Effector memory CD4-positive, alpha-beta T cell (primary cell): ENCODE results near the gene NFIX.

Experiments used
- DNase-seq, 3 donors: peaks; one replicate each; pipeline ENCODE4 v3.0.0-alpha.2; 2020
- H3K27ac ChIP-seq: 2 replicates; pipeline ENCODE4 v1.7.0; 2013; ENCODE audit warnings: mild to moderate bottlenecking, low read length, moderate library complexity; ENCODE audit not compliant: insufficient read depth, poor library complexity, severe bottlenecking
- H3K27me3 ChIP-seq: replicated peaks from 2 replicates; pipeline ENCODE4 v1.7.0; 2013; ENCODE audit warnings: mild to moderate bottlenecking, low read length; ENCODE audit not compliant: insufficient read depth, control insufficient read depth, poor library complexity, severe bottlenecking
- H3K36me3 ChIP-seq: 2 replicates; pipeline ENCODE4 v1.7.0; 2013; ENCODE audit warnings: mild to moderate bottlenecking, low read length, moderate library complexity; ENCODE audit not compliant: control insufficient read depth, insufficient read depth
- H3K4me1 ChIP-seq: 2 replicates; pipeline ENCODE4 v1.7.0; 2013; ENCODE audit warnings: low read length, mild to moderate bottlenecking; ENCODE audit not compliant: control insufficient read depth, insufficient read depth, poor library complexity, severe bottlenecking
- H3K4me3 ChIP-seq: 2 replicates; pipeline ENCODE4 v1.7.0; 2013; ENCODE audit warnings: low read length, low read depth, mild to moderate bottlenecking; ENCODE audit not compliant: insufficient read depth, poor library complexity, severe bottlenecking
- H3K9me3 ChIP-seq: 2 replicates; pipeline ENCODE4 v1.7.0; 2013; ENCODE audit warnings: mild to moderate bottlenecking, low read length, moderate library complexity; ENCODE audit not compliant: control insufficient read depth

NFIX gene

GRCh38 chr19:13022859-13023636 is 27.8 kb downstream of the NFIX start:
- Histone ChIP-seq H3K4me1 (peaks cover 11% of the 10 kb centered on the region), H3K9me3 (no peaks in the 10 kb centered on the region), H3K27ac (no peak overlapping the region), H3K27me3 (peaks cover 20% of the 10 kb centered on the region), H3K4me3 (peak overlapping the region; percentile 44), H3K36me3 (no peaks in the 10 kb centered on the region)
- DNase-seq: no peak

DNA sequence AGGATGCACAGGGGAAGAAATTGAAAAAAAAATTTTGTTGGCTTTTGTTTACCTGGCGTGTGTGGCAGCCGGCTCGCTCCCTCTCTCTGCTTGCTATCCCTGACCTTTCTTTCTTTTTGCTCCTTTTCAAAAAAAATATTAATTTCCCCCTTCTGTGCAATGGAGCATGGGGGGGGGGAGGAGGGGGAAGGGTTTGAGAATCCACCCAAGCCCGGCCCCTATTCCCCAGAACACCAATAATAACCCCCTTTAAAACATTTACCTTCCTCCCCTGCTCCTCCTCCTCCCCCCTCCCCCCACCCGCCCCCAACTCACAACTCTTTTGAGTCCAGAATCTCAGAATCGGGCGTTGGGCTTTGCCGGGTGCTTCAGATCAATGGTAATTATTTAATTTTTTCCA is 28.4 kb downstream of the NFIX start:
- no peak overlapping the region for H3K27ac ChIP-seq
- H3K4me3 ChIP-seq: peak overlapping the region; percentile 44
- DNase-seq: no peak
- peaks cover 20% of the 10 kb centered on the region for H3K27me3 ChIP-seq
- H3K4me1 ChIP-seq: peaks cover 11% of the 10 kb centered on the region
- no peaks in the 10 kb centered on the region for H3K9me3 ChIP-seq
- H3K36me3 ChIP-seq: no peaks in the 10 kb centered on the region

DNA sequence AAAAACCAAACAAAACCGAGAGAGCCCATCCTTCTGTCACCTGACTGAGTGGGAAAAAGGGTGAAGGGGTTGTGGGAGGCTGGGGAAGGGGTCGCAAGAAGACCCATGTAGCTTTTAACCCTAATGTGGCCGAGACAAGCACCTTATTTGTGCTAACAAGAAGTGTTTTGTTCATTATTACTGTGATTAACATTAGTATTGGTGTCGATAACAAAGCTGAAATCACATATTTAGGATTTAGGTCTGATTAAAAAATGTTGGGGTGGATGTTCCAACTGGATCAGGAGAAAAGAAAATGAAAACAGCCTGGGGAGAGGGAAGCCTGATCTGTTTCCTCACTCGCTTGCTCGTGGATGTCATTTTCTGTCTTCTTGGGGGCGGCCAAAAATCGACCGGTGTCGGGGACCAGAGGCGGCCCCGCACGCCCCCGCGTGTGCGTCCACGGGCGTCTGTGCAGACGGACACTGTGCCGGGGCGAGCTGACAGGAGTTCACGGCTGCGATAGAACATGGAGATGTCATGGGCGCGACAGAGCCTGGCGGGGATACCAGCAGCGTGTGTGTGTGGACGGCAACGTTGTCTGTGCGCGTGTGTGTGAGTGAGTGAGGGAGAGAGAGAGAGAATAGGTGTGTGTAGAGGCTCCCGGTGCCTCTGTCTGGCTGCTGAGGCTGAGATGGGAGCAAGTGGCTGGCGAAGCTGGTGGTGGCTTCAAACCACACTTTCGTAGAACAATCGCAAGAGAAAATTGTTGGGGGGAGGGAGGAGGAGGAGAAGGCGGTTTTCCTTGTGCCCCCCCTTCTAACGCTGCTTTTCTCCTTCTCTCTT is 29.1 kb downstream of the NFIX start:
- Histone ChIP-seq H3K4me1 (peaks cover 11% of the 10 kb centered on the region), H3K36me3 (no peaks in the 10 kb centered on the region), H3K27me3 (peaks cover 20% of the 10 kb centered on the region), H3K4me3 (peak overlapping the region; percentile 17), H3K9me3 (no peaks in the 10 kb centered on the region), H3K27ac (no peak overlapping the region)
- DNase-seq: no peak

GRCh38 chr19:13024951-13025697 is 29.8 kb downstream of the NFIX start:
- no peak overlapping the region for H3K27ac ChIP-seq

DNA sequence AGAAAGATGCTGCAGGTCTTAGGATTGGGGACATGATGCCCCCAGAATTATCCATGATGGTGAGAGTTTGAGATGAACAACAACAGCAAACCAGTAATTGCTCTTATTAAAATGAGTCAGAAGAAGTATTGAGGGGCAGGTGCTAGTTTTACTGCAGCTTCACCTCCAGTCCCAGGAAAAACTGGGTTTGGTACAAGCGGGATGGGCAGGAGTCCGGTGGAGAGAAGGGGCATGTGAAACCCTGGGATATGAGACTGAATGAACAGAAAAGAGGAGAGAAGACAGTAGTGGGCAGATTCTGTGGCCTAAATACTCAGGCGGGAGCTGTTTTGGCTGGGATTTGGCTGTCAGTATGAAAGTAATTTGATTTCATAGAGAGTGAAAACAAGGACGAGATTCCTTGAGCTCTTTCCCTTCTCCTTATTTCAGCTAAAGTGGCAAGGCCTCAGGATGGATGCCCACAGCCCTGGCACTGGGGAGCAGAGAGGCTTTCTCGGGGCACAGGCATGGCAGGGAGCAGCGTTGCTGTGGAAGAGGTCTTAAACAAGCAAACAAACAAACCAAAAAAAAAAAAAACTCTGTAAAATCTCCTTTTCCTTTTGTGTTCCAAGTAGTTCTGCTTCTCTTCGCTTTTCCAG is 30.7 kb downstream of the NFIX start:
- Histone ChIP-seq H3K27me3 (peaks cover 20% of the 10 kb centered on the region), H3K36me3 (no peaks in the 10 kb centered on the region), H3K27ac (no peak overlapping the region), H3K9me3 (no peaks in the 10 kb centered on the region), H3K4me3 (no peak overlapping the region), H3K4me1 (peaks cover 11% of the 10 kb centered on the region)
- no peak for DNase-seq

More at GRCh38 chr19:13024951-13025697, 29.8 kb downstream of the NFIX start:
- Histone ChIP-seq H3K27me3 (peaks cover 20% of the 10 kb centered on the region), H3K36me3 (no peaks in the 10 kb centered on the region), H3K4me1 (peaks cover 11% of the 10 kb centered on the region), H3K9me3 (no peaks in the 10 kb centered on the region), H3K4me3 (no peak overlapping the region)
- DNase-seq: no peak

DNA sequence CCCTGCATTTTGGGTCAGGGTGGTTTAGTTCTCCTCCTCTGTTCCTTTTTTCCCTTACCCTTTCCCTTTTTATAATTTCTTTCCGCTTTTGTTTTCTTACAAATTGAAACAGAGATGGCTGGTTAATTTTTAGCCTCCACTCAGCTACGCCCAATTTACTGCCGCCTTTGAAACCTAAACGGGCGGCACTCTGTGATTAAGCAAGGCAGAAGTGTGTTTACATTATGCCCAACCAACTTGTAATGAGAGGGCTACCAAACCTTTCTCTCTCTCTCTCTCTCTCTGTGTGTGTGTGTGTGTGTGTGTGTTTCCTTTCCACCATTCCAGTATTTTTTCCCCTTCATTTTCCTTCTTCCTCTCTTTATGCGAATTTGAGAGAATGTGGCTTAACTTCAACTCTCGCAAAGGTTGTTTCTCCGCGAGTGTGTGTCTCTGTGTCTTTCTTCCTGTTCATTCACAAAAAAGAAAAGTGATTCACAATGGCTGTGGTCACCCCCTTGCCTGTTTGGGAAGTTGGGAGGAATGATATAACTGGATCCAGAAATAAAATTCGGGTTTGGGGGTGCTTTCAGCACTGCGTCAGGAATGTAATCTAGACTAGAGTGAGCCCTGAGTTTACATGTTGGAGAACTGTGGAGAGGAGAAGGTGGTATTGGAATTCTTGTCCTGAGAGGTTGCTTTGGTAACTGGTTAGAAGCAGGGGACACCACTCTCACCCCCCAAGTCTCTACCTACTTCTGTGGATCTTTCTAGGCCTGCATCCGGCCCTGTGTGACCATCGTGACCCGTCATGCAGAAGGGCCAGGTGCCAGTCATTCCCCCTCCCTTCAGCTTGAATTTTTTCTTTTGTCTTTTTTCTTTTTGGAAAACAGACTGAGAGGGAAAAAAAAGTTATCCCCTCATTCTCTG is 31.4 kb downstream of the NFIX start:
- Histone ChIP-seq H3K4me3 (no peak overlapping the region), H3K27me3 (peaks cover 17% of the 10 kb centered on the region), H3K27ac (no peak overlapping the region), H3K9me3 (no peaks in the 10 kb centered on the region), H3K4me1 (peaks cover 11% of the 10 kb centered on the region), H3K36me3 (no peaks in the 10 kb centered on the region)
- no peak for DNase-seq

DNA sequence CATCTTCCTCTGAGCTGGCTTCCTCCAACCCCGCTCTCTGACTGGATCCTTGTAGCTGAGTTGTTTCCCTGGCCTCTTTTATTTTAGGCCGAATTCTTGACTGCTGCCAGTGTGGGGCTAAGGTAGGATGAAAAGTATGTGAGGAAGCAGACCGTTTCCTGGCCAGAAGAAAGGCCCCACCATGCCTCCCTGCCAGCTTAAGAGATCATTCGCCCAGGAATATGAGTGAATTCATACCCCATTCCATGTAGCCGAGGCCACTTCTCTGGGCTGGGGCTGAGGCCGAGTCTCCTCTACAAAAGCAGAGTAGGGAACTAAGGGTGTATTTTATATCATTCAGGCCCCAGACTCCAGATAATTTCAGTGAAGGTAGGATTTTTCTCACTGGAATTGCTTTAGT is 32.3 kb downstream of the NFIX start:
- Histone ChIP-seq H3K4me1 (peaks cover 11% of the 10 kb centered on the region), H3K36me3 (no peaks in the 10 kb centered on the region), H3K27ac (no peak overlapping the region), H3K27me3 (peaks cover 15% of the 10 kb centered on the region), H3K9me3 (no peaks in the 10 kb centered on the region), H3K4me3 (no peak overlapping the region)
- no peak for DNase-seq

DNA sequence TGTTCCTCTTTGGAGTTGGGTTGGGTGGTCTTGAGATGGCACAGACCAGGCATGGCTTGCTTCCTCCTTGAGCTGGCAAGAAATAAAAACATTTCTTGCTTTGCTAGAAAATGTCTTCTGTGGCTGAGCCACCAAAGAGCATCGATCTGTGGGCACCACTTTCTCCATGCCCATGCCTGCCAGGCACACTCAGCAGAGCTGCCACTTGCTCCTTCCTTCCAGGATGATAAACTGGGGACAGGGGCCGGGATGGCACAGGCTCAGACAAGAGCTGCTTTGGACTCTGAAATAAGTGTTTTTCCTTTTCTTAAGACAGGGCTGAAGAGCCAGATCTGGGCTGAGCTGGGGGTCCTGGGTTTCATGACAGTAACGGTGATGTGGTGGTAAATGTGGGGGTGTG is 32.8 kb downstream of the NFIX start:
- Histone ChIP-seq H3K27ac (no peak overlapping the region), H3K36me3 (no peaks in the 10 kb centered on the region), H3K4me3 (no peak overlapping the region), H3K9me3 (no peaks in the 10 kb centered on the region), H3K4me1 (peaks cover 10% of the 10 kb centered on the region), H3K27me3 (peaks cover 15% of the 10 kb centered on the region)
- DNase-seq: no peak
